Choroid plexus epithelial cell (primary cell): ENCODE measurements around the gene TRIM5.
A peak's percentile ranks its signal among the peaks of the same experiment; 100 is the strongest.

ENCODE experiments used
- DNase-seq: peaks from one replicate; pipeline ENCODE4 v3.0.0-alpha.2; 2010; ENCODE audit warnings: low read depth
- H3K4me3 ChIP-seq: 2 replicates; pipeline ENCODE4 v1.5.1; 2011; ENCODE audit warnings: low read depth, mild to moderate bottlenecking, control low read depth, low read length, moderate library complexity
- TF ChIP-seq, protein P1 (sequence below): conservative IDR thresholded peaks from 2 replicates; pipeline ENCODE4 v1.5.1; 2011; ENCODE audit warnings: low read depth, mild to moderate bottlenecking, control low read depth, inconsistent platforms, low read length, moderate library complexity

TRIM5 gene

DNA sequence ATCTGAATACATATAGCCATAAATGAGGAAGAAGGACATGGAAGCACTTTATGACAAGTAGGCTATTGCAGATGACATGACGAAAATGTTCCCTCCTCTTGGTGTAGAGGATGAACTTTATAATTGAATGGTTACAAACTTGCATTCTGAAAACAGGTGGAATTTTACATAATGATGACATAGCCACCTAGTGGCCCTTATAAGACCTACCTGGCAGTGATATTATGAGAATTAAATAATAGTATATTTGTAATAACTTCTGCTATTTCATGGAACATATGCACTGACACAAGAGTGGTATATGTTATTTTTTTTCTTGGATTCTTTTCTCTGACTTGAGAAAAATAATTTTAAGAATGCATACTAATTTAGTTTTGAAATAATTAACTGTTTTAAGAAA, 27.6 kb upstream of the TRIM5 start:
- DNase-seq, result peak; percentile 23
- no peak overlapping the region for H3K4me3 ChIP-seq
- TF ChIP-seq, protein P1, sequence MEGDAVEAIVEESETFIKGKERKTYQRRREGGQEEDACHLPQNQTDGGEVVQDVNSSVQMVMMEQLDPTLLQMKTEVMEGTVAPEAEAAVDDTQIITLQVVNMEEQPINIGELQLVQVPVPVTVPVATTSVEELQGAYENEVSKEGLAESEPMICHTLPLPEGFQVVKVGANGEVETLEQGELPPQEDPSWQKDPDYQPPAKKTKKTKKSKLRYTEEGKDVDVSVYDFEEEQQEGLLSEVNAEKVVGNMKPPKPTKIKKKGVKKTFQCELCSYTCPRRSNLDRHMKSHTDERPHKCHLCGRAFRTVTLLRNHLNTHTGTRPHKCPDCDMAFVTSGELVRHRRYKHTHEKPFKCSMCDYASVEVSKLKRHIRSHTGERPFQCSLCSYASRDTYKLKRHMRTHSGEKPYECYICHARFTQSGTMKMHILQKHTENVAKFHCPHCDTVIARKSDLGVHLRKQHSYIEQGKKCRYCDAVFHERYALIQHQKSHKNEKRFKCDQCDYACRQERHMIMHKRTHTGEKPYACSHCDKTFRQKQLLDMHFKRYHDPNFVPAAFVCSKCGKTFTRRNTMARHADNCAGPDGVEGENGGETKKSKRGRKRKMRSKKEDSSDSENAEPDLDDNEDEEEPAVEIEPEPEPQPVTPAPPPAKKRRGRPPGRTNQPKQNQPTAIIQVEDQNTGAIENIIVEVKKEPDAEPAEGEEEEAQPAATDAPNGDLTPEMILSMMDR, result peak; percentile 49

DNA sequence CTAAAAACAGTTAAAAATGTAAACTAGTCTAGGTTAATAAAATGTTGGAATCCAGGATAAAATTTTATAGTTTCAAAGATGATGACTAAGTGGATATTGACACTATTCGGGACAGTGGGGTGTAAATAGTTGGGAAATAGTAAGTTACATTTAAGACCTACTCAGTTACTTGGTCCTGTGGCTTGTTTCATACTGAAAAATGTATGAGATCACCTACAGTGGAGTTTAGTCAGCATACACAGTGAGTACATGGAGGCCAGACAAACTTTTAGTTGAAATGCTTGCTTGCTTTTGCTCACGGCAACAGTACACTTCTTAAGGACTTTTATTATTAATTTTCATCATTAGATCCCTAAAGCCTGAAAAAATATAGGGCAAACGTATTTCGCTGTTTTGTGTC, 20.8 kb upstream of the TRIM5 start:
- H3K4me3 ChIP-seq, result no peak overlapping the region
- peak; percentile 24 for DNase-seq
- TF ChIP-seq, protein P1, result no peak

DNA sequence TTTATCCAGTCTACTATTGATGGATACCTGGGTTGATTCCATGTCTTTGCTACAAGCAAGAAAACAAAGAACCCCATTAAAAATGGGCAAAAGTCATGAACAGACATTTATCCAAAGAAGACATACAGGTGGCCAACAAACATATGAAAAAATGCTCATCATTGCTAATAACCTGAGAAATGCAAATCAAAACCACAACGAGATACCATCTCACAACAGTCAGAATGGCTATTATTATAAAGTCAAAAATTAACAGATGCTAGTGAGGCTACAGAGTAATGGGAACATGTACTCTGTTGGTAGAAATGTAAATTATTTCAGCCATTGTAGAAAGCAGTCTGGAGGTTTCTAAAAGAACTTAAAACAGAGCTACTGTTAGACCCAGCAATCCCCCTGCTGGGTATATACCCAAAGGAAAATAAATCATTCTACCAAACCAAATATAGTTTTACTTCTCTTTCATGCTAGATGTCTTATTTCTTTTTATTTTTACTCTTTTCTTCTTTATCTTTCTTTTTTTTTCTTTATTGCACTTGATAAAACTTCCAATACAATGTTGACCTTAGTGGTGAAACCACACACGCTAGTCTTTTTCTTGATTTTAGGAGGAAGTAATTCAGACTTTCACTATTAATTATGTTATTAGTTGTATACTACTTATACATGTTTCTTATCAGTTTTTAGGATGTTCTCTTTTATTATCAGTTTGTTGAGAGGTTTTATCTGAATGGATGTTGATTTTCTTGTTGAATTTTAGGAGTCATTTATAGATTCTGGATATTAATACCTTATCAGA, 19.1 kb upstream of the TRIM5 start:
- H3K4me3 ChIP-seq, result no peak overlapping the region
- DNase-seq, result no peak
- TF ChIP-seq, protein P1, result no peak

DNA sequence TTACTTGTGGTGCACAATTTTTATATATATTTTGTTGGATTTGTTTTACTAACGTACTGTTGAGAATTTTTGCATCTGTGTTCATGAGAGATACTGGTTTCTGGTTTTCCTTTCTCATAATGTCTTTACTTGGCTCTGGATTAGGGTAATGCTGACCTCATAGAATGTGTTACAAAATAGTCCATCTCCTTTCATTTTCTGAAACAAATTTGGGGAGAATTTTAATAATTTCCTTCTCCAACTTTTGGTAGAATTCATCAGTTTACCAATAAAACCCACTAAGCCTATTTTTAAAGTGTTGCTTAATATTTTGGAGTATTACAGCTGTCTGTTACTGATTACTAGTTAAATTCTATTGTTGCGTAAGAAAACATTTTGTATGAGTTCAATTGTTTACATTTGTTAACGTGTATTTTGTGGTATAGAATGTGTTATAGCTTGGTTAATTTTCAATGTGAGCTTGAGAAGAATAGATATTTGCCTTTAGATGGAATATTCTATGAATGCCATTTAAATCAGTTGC, 16.2 kb upstream of the TRIM5 start:
- H3K4me3 ChIP-seq, result no peak overlapping the region
- TF ChIP-seq, protein P1, result no peak
- DNase-seq, result no peak

DNA sequence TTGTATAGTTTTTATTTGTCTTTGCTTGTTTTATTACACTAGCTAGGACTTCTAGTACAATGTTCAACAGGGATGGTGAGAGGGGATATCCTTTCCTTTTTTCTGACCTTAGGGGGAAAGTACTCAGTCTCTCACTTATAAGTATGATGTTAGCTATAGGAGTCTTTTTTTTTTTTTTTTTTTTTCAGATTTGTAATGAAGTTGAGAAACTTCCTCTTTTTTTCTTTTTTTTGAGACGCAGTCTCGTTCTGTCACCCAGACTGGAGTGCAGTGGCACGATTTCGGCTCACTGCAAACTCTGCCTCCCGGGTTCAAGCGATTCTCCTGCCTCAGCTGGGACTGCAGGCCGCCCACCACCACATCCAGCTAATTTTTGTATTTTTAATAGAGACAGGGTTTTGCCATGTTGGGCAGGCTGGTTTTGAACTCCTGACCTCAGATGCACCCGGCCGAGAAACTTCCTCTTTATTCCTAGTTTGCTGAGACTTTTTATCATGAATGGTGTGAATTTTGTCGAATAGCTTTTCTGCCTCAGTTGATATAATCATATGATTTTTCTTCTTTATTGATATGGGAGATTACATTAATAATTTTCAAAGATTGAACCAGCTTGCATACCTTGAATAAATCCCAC, 15.7 kb upstream of the TRIM5 start:
- TF ChIP-seq, protein P1, result no peak
- DNase-seq, result no peak
- no peak overlapping the region for H3K4me3 ChIP-seq

DNA sequence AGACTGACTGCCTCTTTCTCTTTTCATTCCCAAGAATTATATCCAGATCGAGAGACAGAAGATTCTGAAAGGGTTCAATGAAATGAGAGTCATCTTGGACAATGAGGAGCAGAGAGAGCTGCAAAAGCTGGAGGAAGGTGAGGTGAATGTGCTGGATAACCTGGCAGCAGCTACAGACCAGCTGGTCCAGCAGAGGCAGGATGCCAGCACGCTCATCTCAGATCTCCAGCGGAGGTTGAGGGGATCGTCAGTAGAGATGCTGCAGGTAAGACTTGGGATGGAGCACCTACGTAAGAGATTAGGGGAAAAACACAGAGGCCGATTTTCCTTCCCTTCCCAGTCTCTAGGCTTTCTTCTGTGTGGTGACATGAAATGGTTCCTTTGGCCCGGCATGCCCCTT, 13.4 kb upstream of the TRIM5 start:
- TF ChIP-seq, protein P1, result no peak
- DNase-seq, result no peak
- H3K4me3 ChIP-seq, result no peak overlapping the region
